ENCODE data around the gene BFSP2. TPM values are rescaled to one million over a fixed set of nuclear protein-coding genes. Genes with fewer than 3 reads are reported as not detected.

The BFSP2 gene
- polyA plus RNA-seq, 3 donors = 0.12 TPM; not detected in 2

DNA sequence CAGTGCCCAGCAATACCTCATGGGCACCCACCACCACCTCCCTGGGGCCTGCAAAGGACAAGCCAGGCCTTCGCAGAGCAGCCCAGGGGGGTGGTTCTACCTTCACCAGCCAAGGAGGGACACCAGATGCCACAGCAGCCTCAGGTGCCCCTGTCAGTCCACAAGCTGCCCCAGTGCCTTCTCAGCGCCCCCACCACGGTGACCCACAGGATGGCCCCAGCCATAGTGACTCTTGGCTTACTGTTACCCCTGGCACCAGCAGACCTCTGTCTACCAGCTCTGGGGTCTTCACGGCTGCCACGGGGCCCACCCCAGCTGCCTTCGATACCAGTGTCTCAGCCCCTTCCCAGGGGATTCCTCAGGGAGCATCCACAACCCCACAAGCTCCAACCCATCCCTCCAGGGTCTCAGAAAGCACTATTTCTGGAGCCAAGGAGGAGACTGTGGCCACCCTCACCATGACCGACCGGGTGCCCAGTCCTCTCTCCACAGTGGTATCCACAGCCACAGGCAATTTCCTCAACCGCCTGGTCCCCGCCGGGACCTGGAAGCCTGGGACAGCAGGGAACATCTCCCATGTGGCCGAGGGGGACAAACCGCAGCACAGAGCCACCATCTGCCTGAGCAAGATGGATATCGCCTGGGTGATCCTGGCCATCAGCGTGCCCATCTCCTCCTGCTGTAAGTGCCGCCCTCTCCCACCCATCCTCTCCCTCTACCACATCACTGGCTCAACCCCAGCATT lies 19.2 kb upstream of the BFSP2 start:
- WGBS, 3 donors = 93 to 95% (median 93%) methylated on average over 16 of the region's 16 CpGs
- no peak overlapping the region for H3K27ac ChIP-seq (ENCODE audit: low read depth, low read length)

DNA sequence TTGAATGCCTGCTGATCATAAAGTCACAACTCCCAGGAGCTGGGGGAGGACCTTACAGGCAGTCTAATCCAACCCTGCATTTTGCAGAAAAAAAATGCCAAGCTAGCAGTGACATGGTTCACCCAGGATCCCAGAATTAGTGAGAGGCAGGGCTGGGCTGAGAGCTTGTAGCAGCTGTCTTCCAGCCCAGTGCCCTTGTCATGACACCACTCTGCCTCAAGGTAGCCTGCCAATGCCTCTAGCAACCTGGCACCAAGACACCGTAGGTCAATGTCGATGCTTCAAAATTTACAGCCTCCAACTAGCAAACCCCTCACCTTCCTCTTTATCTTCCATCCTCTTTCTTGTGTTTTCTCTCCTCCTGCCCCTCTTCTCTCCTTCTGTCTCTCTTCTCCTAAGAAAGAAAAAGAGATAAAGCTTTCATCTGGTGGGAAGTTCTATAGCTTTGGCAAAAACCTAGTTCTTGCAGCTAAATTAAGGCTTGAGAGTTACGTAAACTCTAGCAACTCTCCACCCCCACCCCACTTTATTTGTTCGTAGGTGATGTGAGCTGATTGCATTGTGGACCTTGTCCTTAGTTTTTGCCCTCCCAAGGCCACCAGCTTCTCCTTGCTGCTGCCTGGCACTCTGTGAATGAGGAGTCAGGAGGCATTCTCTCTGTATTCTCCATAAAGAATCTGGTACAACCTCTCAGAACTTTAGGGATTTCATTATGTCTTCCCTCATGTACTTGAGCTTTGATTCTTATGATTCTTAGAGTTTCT lies 18.3 kb upstream of the BFSP2 start:
- no peak overlapping the region for H3K27ac ChIP-seq (ENCODE audit: low read depth, low read length)
- WGBS, 3 donors = 31 to 88% (median 65%) methylated on average over 4 of the region's 4 CpGs

DNA sequence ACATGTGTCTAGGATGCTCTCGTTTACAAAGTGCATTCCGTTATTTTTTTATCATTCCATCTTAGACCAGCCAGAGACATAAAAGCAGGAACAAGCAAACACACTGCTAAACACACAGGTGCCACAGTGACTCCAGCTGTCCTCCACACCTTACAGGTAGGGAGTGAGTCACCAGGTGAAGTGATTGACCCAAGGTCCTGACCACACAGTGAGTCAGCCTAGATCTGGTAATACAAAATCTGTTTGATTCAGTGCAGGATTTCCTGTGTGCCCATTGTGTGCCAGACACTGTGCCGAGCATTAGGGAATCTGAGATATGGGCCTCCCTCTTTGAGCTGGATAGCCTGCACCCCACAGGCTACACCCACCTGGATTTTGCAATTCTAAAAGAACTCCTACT lies 16.7 kb upstream of the BFSP2 start:
- no peak overlapping the region for H3K27ac ChIP-seq (ENCODE audit: low read depth, low read length)
- WGBS, 3 donors = 48 to 87% (median 84%) methylated on average over 3 of the region's 3 CpGs

DNA sequence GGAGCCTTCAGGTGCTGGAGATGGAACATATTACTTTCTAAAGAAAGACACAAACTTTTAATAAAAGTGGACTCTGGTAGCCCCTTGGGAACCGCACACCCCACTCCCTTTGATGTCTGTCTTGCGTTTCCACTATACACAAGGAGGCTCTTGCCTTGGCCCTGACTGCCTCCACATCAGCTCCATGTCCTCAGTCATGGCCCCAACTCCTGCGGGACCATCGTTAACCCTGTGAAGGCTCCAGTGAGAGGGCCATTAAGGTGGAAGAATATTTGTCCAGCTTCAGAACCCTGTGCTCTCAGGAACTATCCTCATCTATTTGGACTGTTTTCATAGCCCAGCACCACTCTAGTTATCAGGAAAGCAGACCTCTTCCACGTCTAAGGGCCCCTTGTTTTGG lies 16.1 kb upstream of the BFSP2 start:
- H3K27ac ChIP-seq (ENCODE audit: low read depth, low read length) = no peak overlapping the region
- 84 to 86% (median 85%) methylated on average over 5 of the region's 5 CpGs for WGBS, 3 donors

DNA sequence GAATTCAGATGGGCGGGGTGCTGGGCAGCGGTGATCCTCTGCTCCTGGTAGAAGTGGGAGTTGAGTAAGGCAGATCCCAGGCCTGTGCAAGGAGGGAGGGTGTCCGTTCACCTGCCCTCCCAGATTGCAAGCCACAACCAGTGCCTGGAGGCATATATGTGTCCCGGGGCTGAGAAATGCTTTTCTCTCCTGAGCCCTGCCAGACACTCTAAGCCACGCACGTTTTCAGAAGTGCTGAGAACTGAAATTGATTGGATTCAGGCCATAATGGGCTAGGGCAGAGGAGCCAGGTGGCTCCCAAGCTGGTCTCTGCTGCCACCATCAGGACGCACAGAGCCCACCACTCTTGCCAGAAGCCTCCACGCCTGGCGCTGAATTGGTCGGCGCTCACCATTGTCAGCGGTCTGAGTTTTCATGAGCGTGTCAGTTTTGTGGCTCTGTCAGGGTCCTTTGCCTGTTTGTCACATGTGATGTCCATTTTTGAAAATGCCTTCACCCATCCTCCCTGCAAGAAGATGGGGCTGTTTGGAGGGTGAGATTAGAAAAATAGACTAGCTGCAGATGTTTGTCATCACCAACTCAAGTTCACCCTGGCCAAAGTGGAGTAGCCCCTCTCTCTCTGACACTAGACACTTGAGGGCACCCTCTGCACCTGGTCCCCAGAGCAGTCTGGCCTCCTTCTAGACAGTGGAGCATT lies 15.4 kb upstream of the BFSP2 start:
- no peak overlapping the region for H3K27ac ChIP-seq (ENCODE audit: low read depth, low read length)
- 22 to 26% (median 25%) methylated on average over 13 of the region's 13 CpGs for WGBS, 3 donors

DNA sequence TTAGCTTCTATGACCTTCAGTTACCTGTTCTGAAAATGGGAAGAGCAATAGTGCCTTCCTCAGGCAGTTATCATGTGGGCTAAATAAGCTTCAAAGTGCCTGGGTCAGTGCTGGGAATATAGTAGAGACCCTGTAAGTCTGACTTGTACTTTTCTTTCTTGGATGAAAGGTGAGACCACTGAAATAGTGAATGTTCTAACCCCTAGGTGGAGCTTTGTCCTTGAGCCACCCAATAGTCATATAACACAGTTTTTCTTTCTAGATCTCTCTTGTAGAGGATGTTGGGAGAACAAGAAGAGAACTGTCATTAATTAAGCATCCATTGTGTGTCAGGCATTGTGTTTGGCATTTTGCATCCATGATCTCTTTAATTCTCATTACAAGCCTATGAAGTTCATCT lies 13.0 kb upstream of the BFSP2 start:
- H3K27ac ChIP-seq (ENCODE audit: low read depth, low read length) = no peak overlapping the region

DNA sequence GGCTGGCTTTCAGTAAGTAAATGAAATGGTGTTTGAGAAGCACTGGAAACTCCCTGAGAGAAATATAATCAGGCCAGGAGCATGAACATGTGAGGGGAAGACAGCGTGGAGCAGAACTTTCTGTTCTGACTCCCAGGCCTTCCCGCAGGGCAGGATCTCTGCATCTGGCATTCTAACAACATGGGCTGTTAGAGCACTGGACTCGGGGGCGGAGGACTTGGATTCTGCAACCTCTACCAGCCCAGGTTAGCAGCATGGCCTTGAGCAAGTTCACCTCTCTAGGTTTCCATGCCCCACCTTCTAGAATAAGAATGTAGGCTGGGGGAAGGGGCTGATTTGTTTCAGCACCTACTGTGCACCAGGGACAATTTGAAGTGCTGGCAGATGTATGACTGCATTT lies 12.5 kb upstream of the BFSP2 start:
- WGBS, 3 donors = 81 to 89% (median 86%) methylated on average over 4 of the region's 4 CpGs
- H3K27ac ChIP-seq (ENCODE audit: low read depth, low read length) = no peak overlapping the region

DNA sequence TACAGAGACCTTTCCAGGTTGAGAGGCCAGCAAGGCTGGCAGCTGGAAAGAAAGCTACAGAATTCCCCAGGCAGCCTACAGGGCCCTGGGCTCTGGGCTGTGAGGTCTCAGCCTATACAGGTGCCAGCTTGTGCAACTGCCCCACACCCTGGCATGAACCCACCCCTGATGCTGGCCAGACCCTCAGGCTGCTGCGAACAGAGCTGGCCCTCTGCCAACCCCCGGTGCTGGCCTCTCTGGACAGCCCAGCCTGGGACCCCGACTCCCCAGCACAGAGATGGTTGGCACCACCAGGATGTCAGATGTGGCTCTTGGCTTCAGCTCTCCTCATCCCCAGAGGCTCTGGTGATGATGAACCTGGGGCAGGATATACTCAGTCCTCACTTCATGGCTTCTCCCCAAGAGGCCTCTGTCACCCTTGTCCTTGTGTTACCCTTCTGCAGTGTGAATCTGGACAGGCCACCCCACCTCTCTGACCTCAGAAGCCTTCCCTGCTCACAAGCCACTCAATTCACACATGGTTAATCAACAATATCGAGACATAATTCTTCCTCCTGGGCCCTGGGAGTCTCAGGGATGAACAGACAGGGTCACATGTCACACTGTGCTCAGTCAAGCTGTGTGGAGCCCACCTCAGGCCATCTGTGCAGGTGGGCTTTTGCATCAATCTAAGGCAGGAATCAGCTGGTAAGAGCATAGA lies 11.0 kb upstream of the BFSP2 start:
- WGBS, 3 donors = 68 to 71% (median 69%) methylated on average over 4 of the region's 4 CpGs

DNA sequence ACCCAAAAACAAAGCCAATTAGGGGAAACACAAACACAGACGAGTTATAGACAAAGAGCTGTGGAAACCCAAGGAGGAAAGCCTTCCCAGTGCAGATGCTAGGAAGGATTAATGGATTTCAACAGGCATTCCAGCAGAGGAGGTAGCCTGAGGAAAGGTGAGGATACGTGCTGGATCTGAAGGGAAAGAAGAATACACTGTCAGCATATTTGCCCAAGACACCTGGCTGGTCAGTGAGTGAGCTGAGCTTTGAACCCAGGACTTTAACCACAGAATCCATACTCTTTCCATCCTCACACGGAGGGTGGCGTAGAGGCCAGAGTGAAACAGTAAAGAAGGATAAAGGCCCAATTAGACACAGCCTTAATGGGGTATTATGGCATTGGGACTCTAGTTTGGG lies 9.1 kb upstream of the BFSP2 start:
- H3K27ac ChIP-seq (ENCODE audit: low read depth, low read length) = no peak overlapping the region
- WGBS, 3 donors = 87 to 93% (median 89%) methylated on average over 4 of the region's 4 CpGs

More for the DNA sequence above, 11.0 kb upstream of the BFSP2 start:
- H3K27ac ChIP-seq (ENCODE audit: low read depth, low read length) = no peak overlapping the region

DNA sequence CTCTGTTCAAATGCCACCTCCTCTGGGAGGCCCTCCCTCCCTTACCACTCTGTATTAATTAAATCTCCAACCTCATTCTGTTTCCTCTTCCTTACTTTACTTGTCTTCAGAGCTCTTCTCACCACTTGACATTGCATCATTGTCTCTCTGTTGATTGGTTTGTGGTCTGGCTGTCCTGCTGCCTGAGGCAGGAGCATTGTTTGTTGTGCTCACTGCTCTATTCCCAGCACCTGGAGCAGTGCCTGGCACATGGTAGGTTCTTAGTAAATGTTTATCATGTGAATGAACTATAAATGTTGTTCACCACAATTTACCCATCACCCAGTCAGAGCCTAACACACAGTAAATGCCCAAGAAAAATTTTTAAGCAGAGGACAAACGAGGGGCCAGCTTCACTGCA lies 6.7 kb upstream of the BFSP2 start:
- 72 to 85% (median 84%) methylated on average over 1 of the region's 1 CpG for WGBS, 3 donors
- H3K27ac ChIP-seq (ENCODE audit: low read depth, low read length) = no peak overlapping the region

DNA sequence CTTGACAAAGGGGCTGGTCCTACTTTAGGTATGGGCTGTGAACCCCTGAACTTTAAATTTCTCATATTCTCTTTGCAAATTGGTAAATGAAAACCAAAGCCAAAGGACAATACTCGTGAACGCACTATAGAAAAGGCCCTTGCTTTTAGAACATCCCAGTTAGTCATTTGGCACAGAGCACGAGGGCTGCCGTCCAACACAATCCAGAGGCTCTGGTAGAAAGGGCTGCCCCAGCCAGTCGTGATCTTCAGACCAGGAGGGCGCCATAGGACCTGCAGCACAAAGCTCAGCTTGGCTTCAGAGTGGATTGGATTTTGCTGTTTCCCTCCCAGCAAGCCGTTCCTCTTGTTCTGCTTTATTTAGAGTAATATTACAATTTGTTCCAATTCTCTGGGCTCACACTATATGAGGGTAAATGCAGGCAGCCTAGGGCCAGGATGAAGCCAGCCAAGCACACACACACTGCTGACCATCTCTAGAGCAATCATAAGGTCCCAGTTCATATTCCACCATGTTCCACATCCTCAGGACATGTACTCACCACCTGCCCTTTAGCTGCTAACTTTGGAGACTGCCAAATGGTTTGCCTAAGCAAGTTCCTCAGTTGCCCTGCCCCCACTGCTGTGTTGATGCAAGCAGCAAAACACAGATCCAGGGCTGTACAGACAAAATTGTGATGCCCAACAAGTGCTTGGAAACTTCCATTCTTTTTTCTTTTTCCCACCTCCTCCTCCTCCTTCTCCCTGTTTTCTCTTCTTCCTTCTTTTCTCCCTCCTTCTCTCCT lies 6.0 kb upstream of the BFSP2 start:
- 63 to 73% (median 72%) methylated on average over 7 of the region's 7 CpGs for WGBS, 3 donors
- H3K27ac ChIP-seq (ENCODE audit: low read depth, low read length) = no peak overlapping the region

DNA sequence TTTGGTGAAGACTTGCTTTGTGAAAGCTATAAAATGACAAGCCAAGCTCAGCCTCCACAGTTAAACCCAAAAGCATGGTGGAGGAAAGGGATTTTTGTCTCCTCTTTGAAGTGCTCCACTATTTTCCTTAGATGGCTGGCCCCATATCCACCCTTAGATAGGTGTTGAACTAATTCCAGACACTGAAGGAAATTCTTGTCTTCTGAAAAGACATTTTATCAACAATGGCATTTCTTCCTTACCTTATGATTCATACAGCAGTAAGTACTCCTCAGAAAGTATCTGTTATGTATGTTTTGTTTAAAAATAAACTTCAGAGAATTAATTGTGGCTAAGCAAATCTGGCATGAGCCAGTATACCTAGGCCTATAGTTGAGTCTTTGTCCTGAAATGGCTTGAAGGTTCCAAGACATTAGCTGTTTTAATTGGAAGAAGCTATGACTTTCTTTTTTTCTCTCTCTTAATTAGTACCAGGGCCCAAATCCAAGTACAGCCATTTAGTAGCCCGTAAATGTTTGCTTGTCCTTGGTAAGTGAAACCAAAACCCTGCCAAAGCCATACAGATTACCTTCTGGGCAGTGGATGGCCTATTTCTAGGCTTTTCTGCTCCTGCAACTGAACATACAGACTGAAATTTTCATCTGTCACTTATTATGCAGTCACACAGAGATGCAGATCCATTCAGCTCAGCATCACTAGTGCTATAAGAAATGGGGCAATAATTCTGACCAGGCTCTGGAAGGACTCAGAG lies 5.1 kb upstream of the BFSP2 start:
- no peak overlapping the region for H3K27ac ChIP-seq (ENCODE audit: low read depth, low read length)
- WGBS, 3 donors = 30 to 96% (median 80%) methylated on average over 1 of the region's 1 CpG

DNA sequence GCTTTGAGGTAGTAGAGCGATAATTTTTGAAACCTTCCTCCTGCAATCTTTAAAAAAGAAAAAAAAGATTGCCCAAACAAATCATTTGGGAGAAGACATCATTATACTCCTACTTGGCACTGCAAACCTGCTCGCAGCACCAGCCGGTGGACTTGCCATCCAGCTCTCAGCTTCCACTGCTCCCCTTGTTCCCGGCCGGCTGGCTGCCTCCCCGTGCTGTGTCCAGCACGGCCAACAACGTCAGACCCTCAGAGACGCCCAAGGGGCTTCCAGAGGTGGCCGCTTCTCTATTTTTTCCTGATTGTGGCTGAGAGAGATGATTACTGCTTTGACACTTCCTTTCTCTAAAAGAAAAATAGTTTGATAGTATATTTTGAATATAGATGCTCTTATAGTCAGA lies 3.0 kb upstream of the BFSP2 start:
- no peak overlapping the region for H3K27ac ChIP-seq (ENCODE audit: low read depth, low read length)
- WGBS, 3 donors = 80 to 88% (median 83%) methylated on average over 10 of the region's 10 CpGs

DNA sequence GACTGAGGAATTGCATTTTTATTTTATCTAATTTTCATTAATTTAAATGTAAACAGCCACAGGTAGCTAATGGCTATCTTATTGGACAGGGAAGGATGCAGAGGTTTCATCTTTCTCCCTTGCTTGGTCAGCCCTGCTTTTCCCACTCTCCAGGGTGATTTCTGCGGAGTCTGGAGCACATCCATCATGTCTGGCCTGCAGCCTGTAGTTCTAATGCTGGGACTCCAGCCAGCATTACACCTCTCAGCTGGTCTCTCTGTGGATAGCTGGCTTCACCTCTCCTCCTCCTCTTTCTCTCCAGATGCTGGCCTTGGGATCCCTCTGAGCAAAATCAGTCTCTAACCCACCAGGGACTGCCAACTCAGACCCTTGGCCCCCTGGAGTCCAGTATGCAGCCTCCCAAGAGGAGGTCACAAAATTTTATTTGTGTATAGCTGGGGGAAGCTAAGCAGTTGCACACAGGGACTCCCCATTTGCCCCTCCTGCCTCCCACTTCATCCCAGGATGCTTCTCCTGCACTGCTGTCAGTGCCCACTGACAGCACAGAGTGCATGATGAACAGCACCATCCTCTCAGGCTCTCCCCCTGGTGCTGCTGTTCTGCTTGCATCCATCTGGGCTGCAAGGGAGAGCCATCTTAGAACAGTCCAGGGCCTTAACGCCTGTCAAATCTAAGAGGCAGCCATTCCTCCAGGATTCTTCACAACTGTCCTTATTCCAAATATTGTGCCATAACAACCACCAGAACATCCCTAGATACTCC lies 1.7 kb downstream of the BFSP2 start:
- WGBS, 3 donors = 56 to 64% (median 64%) methylated on average over 2 of the region's 2 CpGs
- H3K27ac ChIP-seq (ENCODE audit: low read depth, low read length) = no peak overlapping the region

DNA sequence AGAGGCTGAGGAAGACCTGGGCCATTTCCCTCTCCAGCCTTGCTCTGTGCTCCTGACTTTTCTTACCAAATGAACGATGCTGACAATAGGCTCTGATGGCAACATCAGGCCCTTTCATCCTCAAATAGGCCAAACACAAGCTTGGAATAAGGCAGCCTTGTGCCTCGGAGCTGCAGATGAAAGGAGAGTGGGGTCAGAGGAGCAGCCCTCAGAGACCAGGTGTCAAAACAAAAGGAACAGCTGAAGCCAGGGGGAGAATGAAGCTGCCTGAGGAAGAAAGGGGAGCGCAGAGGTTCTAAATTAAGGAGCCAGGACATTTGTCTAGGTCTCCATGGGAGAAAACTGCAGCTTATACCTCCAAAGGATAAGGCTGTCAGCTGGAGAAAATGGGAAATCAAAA lies 5.1 kb downstream of the BFSP2 start:
- WGBS, 3 donors = 72 to 86% (median 85%) methylated on average over 3 of the region's 3 CpGs
- no peak overlapping the region for H3K27ac ChIP-seq (ENCODE audit: low read depth, low read length)

DNA sequence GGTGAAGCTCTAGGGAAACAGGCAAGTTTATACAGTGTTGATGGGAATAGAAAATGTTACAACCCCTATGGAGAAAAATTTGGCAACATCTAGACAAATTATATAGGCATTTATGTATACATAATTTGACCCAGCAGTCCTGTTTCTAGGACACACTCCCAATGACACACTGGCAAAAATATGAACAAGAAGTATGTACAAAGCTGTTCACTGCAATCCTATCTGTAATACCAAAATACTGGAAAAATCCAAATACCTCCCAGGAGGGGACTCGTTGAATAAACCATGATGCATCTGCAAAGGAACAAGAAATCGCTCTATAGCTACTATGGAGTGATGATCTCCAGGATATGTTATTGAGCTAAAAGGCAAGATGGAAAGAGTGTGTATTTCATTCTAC lies 8.5 kb downstream of the BFSP2 start:
- H3K27ac ChIP-seq (ENCODE audit: low read depth, low read length) = no peak overlapping the region
- WGBS, 3 donors = 83 to 90% (median 83%) methylated on average over 2 of the region's 2 CpGs

DNA sequence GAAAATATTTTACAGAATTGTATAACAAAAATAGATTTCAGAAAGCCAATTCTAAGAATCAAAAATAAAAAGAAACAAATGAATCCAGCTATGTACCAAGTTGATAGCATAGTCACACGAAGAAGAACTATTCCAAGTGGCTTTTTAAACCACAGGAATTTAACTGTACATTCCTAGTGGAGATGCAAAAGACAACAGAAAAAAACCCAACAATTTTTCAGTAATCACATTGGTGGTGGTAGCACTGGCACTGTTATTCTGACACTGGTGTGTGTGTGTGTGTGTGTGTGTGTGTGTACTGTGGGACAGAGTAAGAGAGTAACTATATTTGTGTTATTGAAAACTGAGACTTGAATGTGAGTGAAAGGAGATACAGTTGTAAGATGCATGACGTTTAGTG lies 9.1 kb downstream of the BFSP2 start:
- WGBS, 3 donors = 63 to 68% (median 66%) methylated on average over 2 of the region's 2 CpGs
- no peak overlapping the region for H3K27ac ChIP-seq (ENCODE audit: low read depth, low read length)
